SK-N-SH (cell line): Measurements from ENCODE around the gene LRRC27. TPM values are rescaled to one million over a fixed set of nuclear protein-coding genes. Genes with fewer than 3 reads are reported as not detected.
A peak's percentile ranks its signal among the peaks of the same experiment; 100 is the strongest.

ENCODE experiments used
- CTCF ChIA-PET: fragments of 300-600, 350-600 bp; formaldehyde crosslinking; extraction: SDS; loops from one replicate; lab custom pipeline; 2021; lab: Yijun Ruan, JAX
- POLR2A ChIA-PET: fragments of 350-600 bp; sonication (Branson Sonifier 250); formaldehyde crosslinking; extraction: SDS; loops from one replicate; lab custom pipeline; 2020; ENCODE audit warnings: antibody characterized with exemption, inconsistent platforms; lab: Yijun Ruan, JAX
- DNase-seq: peaks from one replicate; pipeline ENCODE4 v3.0.0; 2012
- H2AFZ ChIP-seq: fragments of 200-600 bp; sonication (generic); 2 replicates; pipeline ENCODE4 v1.8.1; 2016; ENCODE audit warnings: antibody characterized with exemption, mild to moderate bottlenecking, low read depth
- H3F3A ChIP-seq: fragments of 200-600 bp; sonication (generic); replicated peaks from 2 replicates; pipeline ENCODE3; 2016; ENCODE audit warnings: antibody characterized with exemption, mild to moderate bottlenecking; ENCODE audit not compliant: insufficient read depth
- H3K27ac ChIP-seq, 2 experiments: fragments of 200-500 bp in 1 of 2; fragments of 200-600 bp in 1 of 2; sonication (Bioruptor generic) in 1 of 2; sonication (generic), shearing (Covaris generic) in 1 of 2; 2 replicates each; pipeline versions ENCODE4 v1.5.1 to v1.6.1; 2014 to 2016; ENCODE audit warnings: low read depth in 2 of 2, inconsistent platforms in 1 of 2, low read length in 1 of 2, mild to moderate bottlenecking in 1 of 2, mixed read lengths in 1 of 2
- H3K27me3 ChIP-seq: fragments of 200-600 bp; sonication (generic), shearing (Covaris generic); 2 replicates; pipeline ENCODE4 v1.6.1; 2016; ENCODE audit warnings: mixed run types; ENCODE audit not compliant: insufficient read depth
- H3K36me3 ChIP-seq, 2 experiments: fragments of 200-500 bp in 1 of 2; fragments of 200-600 bp in 1 of 2; sonication (Bioruptor generic) in 1 of 2; sonication (generic) in 1 of 2; replicated peaks in 1 of 2; 2 replicates each; pipeline versions ENCODE3 to v1.5.1; 2014 to 2016; ENCODE audit warnings: low read length in 1 of 2, mild to moderate bottlenecking in 1 of 2; ENCODE audit not compliant: insufficient read depth in 2 of 2, control insufficient read depth in 1 of 2
- H3K4me1 ChIP-seq, 2 experiments: fragments of 200-500 bp in 1 of 2; fragments of 200-600 bp in 1 of 2; sonication (Bioruptor generic) in 1 of 2; sonication (generic), shearing (Covaris generic) in 1 of 2; 2 replicates each; pipeline versions ENCODE4 v1.5.1 to v1.6.1; 2014 to 2016; ENCODE audit warnings: low read depth in 1 of 2, low read length in 1 of 2, mixed run types in 1 of 2; ENCODE audit not compliant: insufficient read depth in 2 of 2, control insufficient read depth in 1 of 2
- H3K4me2 ChIP-seq: fragments of 200-600 bp; sonication (generic), shearing (Covaris generic); 2 replicates; pipeline ENCODE4 v1.6.1; 2017; ENCODE audit warnings: mixed run types
- H3K4me3 ChIP-seq, 2 experiments: fragments of 200-500 bp in 1 of 2; fragments of 200-600 bp in 1 of 2; sonication (Bioruptor generic) in 1 of 2; sonication (generic), shearing (Covaris generic) in 1 of 2; 2 replicates each; pipeline versions ENCODE4 v1.5.1 to v1.8.1; 2014 to 2016; ENCODE audit warnings: low read depth in 2 of 2, inconsistent platforms in 1 of 2, low read length in 1 of 2, mild to moderate bottlenecking in 1 of 2, mixed read lengths in 1 of 2, moderate library complexity in 1 of 2
- H3K79me2 ChIP-seq: fragments of 200-600 bp; sonication (generic); 2 replicates; pipeline ENCODE4 v1.8.1; 2017; ENCODE audit warnings: mild to moderate bottlenecking; ENCODE audit not compliant: insufficient read depth
- H3K9ac ChIP-seq: fragments of 200-600 bp; sonication (generic); 2 replicates; pipeline ENCODE4 v1.6.1; 2017; ENCODE audit warnings: mixed run types
- H3K9me2 ChIP-seq: fragments of 200-600 bp; sonication (generic); 2 replicates; pipeline ENCODE4 v1.6.1; 2017; ENCODE audit warnings: mixed run types
- H3K9me3 ChIP-seq: fragments of 200-600 bp; sonication (generic); 2 replicates; pipeline ENCODE4 v1.6.1; 2017; ENCODE audit warnings: mixed run types, mild to moderate bottlenecking, moderate library complexity
- H4K20me1 ChIP-seq: fragments of 200-600 bp; sonication (generic); 2 replicates; pipeline ENCODE4 v1.6.1; 2017; ENCODE audit warnings: mild to moderate bottlenecking, mixed run types; ENCODE audit not compliant: insufficient read depth
- CHD2 ChIP-seq: fragments of 150-350 bp; IDR thresholded peaks from 2 replicates; pipeline ENCODE4 v1.6.1; 2018; ENCODE audit warnings: low read length; ENCODE audit not compliant: partially characterized antibody
- ELF1 ChIP-seq: IDR thresholded peaks from 2 replicates; pipeline ENCODE4 v1.4.0; 2012
- FOSL2 ChIP-seq: IDR thresholded peaks from 2 replicates; pipeline ENCODE4 v1.4.0; 2012; ENCODE audit warnings: low read depth, mild to moderate bottlenecking, moderate library complexity, borderline replicate concordance
- FOXM1 ChIP-seq: IDR thresholded peaks from 2 replicates; pipeline ENCODE4 v1.4.0; 2012; ENCODE audit warnings: low read depth, mild to moderate bottlenecking
- GABPA ChIP-seq: IDR thresholded peaks from 2 replicates; pipeline ENCODE4 v1.4.0; 2012; ENCODE audit warnings: low read depth, mild to moderate bottlenecking
- GATA2 ChIP-seq: sonication (generic); formaldehyde crosslinking; IDR thresholded peaks from 2 replicates; pipeline ENCODE4 v1.5.0; 2020; ENCODE audit warnings: mild to moderate bottlenecking, missing genetic modification reagents
- JUND ChIP-seq: IDR thresholded peaks from 2 replicates; pipeline ENCODE4 v1.4.0; 2012
- MEF2A ChIP-seq: IDR thresholded peaks from 2 replicates; pipeline ENCODE4 v1.4.0; 2012; ENCODE audit warnings: low read depth, borderline replicate concordance
- MXI1 ChIP-seq: IDR thresholded peaks from 2 replicates; pipeline ENCODE4 v1.6.1; 2012; ENCODE audit warnings: mild to moderate bottlenecking, low read depth, low read length, improper control_type of control experiment
- NFIC ChIP-seq: IDR thresholded peaks from 2 replicates; pipeline ENCODE4 v1.4.0; 2012; ENCODE audit warnings: borderline replicate concordance
- NRF1 ChIP-seq: IDR thresholded peaks from 2 replicates; pipeline ENCODE4 v1.6.1; 2012; ENCODE audit warnings: low read depth, mild to moderate bottlenecking, low read length
- RFX5 ChIP-seq: IDR thresholded peaks from 2 replicates; pipeline ENCODE4 v1.6.1; 2012; ENCODE audit warnings: mild to moderate bottlenecking, improper control_type of control experiment, low read length
- RXRA ChIP-seq: IDR thresholded peaks from 2 replicates; pipeline ENCODE4 v1.4.0; 2012; ENCODE audit warnings: low read depth, mild to moderate bottlenecking, borderline replicate concordance
- TAF1 ChIP-seq: IDR thresholded peaks from 2 replicates; pipeline ENCODE4 v1.6.1; 2012; ENCODE audit warnings: low read depth, mild to moderate bottlenecking, low read length, moderate library complexity, borderline replicate concordance
- TCF12 ChIP-seq: IDR thresholded peaks from 2 replicates; pipeline ENCODE4 v1.4.0; 2012
- TEAD4 ChIP-seq: IDR thresholded peaks from 2 replicates; pipeline ENCODE4 v1.4.0; 2012; ENCODE audit warnings: mild to moderate bottlenecking, borderline replicate concordance; ENCODE audit not compliant: insufficient read depth
- YY1 ChIP-seq: IDR thresholded peaks from 2 replicates; pipeline ENCODE4 v1.4.0; 2012; ENCODE audit warnings: low read depth, mild to moderate bottlenecking
- WGBS: methylation state at CpG from one replicate; pipeline ENCODE4 v1.1.6; 2017; ENCODE audit warnings: low lambda C conversion rate; 5-methylcytosine and 5-hydroxymethylcytosine counted together
- polyA plus RNA-seq, 3 experiments: library from polyadenylated mRNA; depleted of rRNA; stranded (reverse); fragments of >200 nt; gene quantifications; 2 replicates each; pipeline ENCODE4 v1.2.3, GENCODE V29; 2012
- TF ChIP-seq, protein P1 (sequence below): IDR thresholded peaks from 2 replicates; pipeline ENCODE4; 2012
- TF ChIP-seq, protein P2 (sequence below): IDR thresholded peaks from 2 replicates; pipeline ENCODE4 v1.4.0; 2012; ENCODE audit warnings: low read depth, borderline replicate concordance
- TF ChIP-seq, protein P3 (sequence below): IDR thresholded peaks from 2 replicates; pipeline ENCODE4 v1.4.0; 2012; ENCODE audit warnings: low read depth
- TF ChIP-seq, protein P4 (sequence below): IDR thresholded peaks from 2 replicates; pipeline ENCODE4 v1.4.0; 2012; ENCODE audit warnings: low read depth, borderline replicate concordance

The LRRC27 gene
- polyA plus RNA-seq, 1 of the 3 experiments (the other 2 are of a cell fraction) = 10.0 TPM

DNA sequence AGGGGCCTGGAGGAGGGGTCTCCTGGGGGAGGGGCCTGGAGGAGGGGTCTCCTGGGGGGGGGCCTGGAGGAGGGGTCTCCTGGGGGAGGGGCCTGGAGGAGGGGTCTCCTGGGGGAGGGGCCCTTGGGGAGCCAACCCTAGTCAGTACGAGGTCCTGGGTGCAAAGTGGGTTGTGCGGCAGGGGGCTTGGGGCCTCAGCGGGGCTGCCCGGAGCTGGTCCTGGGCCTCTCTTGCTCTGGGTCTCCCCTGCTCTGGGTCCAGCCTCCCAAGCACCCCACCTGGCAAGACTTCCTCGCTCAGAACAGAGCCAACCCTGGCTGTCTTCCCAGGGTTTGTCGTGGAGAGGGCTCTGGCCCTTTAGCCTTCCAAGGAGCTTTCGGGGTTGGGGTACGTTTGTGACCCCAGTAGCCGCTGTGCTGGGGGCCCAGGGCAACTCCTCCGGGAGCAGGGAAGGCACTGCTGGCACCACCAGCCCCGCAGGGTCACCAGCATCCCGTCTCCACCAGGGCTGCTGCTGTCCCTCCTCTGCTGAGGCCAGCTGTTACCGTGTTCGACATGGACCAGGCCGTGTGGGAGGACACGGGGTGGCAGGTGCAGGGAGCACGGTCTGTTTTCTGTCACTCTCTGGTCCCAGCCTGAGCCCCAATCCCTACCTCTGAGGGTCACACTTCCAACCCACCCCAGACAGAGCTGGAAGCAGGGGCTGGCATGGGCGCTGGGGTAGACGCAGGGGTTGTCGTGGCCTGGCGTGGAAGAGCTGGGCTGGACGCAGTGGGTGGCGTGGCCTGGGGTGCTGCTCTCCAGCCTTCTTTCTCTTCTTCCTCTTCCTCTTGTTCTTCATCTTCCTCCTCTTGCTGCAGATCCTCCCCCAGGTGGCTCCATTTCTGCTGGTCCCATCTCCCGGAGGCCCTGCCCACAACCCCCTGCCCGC lies 87.8 kb downstream of the LRRC27 start:
- H3K27me3 ChIP-seq = no peaks in the 10 kb centered on the region
- no peak overlapping the region for H3K9ac ChIP-seq
- no peaks in the 10 kb centered on the region for H3K9me2 ChIP-seq
- no peaks in the 10 kb centered on the region for H3K9me3 ChIP-seq
- H3K36me3 ChIP-seq = no peaks in the 10 kb centered on the region
- TF ChIP-seq, protein P1, sequence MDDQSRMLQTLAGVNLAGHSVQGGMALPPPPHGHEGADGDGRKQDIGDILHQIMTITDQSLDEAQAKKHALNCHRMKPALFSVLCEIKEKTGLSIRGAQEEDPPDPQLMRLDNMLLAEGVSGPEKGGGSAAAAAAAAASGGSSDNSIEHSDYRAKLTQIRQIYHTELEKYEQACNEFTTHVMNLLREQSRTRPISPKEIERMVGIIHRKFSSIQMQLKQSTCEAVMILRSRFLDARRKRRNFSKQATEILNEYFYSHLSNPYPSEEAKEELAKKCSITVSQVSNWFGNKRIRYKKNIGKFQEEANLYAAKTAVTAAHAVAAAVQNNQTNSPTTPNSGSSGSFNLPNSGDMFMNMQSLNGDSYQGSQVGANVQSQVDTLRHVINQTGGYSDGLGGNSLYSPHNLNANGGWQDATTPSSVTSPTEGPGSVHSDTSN = no peak
- no peak for TF ChIP-seq NRF1
- TF ChIP-seq, protein P2, sequence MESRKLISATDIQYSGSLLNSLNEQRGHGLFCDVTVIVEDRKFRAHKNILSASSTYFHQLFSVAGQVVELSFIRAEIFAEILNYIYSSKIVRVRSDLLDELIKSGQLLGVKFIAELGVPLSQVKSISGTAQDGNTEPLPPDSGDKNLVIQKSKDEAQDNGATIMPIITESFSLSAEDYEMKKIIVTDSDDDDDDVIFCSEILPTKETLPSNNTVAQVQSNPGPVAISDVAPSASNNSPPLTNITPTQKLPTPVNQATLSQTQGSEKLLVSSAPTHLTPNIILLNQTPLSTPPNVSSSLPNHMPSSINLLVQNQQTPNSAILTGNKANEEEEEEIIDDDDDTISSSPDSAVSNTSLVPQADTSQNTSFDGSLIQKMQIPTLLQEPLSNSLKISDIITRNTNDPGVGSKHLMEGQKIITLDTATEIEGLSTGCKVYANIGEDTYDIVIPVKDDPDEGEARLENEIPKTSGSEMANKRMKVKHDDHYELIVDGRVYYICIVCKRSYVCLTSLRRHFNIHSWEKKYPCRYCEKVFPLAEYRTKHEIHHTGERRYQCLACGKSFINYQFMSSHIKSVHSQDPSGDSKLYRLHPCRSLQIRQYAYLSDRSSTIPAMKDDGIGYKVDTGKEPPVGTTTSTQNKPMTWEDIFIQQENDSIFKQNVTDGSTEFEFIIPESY = no peak
- no peak for TF ChIP-seq NFIC
- no peak for TF ChIP-seq TAF1
- TF ChIP-seq, protein P3, sequence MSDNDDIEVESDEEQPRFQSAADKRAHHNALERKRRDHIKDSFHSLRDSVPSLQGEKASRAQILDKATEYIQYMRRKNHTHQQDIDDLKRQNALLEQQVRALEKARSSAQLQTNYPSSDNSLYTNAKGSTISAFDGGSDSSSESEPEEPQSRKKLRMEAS = no peak
- no peak for TF ChIP-seq JUND
- TF ChIP-seq, protein P4, sequence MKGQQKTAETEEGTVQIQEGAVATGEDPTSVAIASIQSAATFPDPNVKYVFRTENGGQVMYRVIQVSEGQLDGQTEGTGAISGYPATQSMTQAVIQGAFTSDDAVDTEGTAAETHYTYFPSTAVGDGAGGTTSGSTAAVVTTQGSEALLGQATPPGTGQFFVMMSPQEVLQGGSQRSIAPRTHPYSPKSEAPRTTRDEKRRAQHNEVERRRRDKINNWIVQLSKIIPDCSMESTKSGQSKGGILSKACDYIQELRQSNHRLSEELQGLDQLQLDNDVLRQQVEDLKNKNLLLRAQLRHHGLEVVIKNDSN = no peak
- no peak for TF ChIP-seq TCF12
- TF ChIP-seq FOXM1 = no peak
- TF ChIP-seq RXRA = no peak
- TF ChIP-seq, all 33 proteins: peak for 0
- 88% methylated on average over 14 of the region's 25 CpGs for WGBS
- Histone ChIP-seq H3F3A (no peaks in the 10 kb centered on the region), H3K79me2 (no peaks in the 10 kb centered on the region), H2AFZ (no peak overlapping the region), H3K27ac (no peak overlapping the region), H3K4me1 (peaks cover 8 to 42% of the 10 kb centered on the region in 2 experiments; a peak in 2 of 4 replicates), H3K4me2 (no peak overlapping the region), H4K20me1 (no peaks in the 10 kb centered on the region), H3K4me3 (no peak overlapping the region)
- ChIA-PET POLR2A (no interaction called here), CTCF (interaction anchor here (1.8 to 2.1 kb wide), 3 partner anchors 10 to 27 kb away, joined by 6 to 9 read pairs (median 6); no protein-coding TSS in a partner anchor)
- DNase-seq = peak; percentile 54

DNA sequence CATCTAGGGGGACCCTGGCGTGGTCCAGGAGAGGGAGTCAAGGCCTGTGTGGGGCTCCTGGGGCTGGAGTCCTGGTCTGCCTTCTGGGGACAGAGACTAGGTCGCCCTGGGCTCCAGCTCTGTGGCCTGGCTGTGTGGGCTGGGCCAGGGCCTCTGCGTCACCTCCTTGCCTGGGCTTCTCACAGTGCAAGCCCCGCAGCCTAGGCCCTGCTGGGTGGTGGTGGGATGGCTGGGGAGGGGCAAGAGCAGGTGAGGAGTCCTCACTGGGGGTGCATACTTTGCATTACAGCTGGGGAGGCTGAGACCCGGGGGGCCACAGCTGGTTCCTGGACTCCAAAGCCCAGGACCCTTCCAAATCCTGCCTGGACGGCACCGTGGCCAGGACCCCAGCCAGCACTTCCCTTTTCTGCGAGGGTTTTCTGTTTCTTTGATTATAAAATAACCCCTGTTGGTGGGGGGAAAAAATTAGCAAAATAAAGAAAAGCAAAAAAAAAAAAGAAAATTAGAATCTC lies 88.5 kb downstream of the LRRC27 start:
- POLR2A ChIA-PET = no interaction called here
- Histone ChIP-seq H3K4me1 (peaks cover 8 to 42% of the 10 kb centered on the region in 2 experiments; a peak in 2 of 4 replicates), H4K20me1 (no peaks in the 10 kb centered on the region), H3K27ac (no peak overlapping the region), H3K9ac (no peak overlapping the region), H3K79me2 (no peaks in the 10 kb centered on the region), H2AFZ (no peak overlapping the region), H3K4me3 (no peak overlapping the region), H3F3A (no peaks in the 10 kb centered on the region), H3K27me3 (no peaks in the 10 kb centered on the region), H3K9me3 (no peaks in the 10 kb centered on the region), H3K36me3 (no peaks in the 10 kb centered on the region), H3K9me2 (no peaks in the 10 kb centered on the region), H3K4me2 (no peak overlapping the region)
- DNase-seq = no peak
- CTCF ChIA-PET = interaction anchor here (1.8 to 2.0 kb wide), 2 partner anchors 11 to 23 kb away, joined by 6 read pairs; no protein-coding TSS in a partner anchor
- 76% methylated on average over 6 of the region's 8 CpGs for WGBS
- TF ChIP-seq MXI1 (no peak), MEF2A (no peak), FOSL2 (no peak), TEAD4 (no peak), GATA2 (CRISPR knock-in tag) (no peak), RXRA (no peak), ELF1 (no peak), RFX5 (no peak), CHD2 (no peak), JUND (no peak), GABPA (no peak), YY1 (no peak)
- TF ChIP-seq, protein P4 = no peak
- TF ChIP-seq, protein P1 = no peak
